Measurements from ENCODE around the gene HPCA.

- TF ChIP-seq POLR2A (IDR thresholded peaks at IDR 0.05) (no peak), CTCF (IDR thresholded peaks at IDR 0.05) (no peak), POLR2AphosphoS5 (IDR thresholded peaks at IDR 0.05) (no peak), EP300 (IDR thresholded peaks at IDR 0.05; ENCODE audit: low read depth) (no peak)
These were observed 3.5 kb downstream of the HPCA start for GRCh38 chr1:32889731-32890278.
